NCI-H1930 (cell line): Measurements from ENCODE around the gene PCNX1.
"Not testable (repeated sequence)": the region's sequence is repeated elsewhere in the genome, so short reads cannot be mapped to it uniquely, and the experiment has no call there.

Source experiments
- DNase-seq, 2 experiments: peaks; one replicate each; lab custom pipeline; 2025; lab: John Stamatoyannopoulos, UW

Gene PCNX1

GRCh38 chr14:71019917-71020316 is 112.7 kb downstream of the PCNX1 start:
- DNase-seq = not testable (repeated sequence)

GRCh38 chr14:71021347-71022011 is 114.2 kb downstream of the PCNX1 start:
- DNase-seq = no peak

- DNase-seq = no peak
These were observed 115.0 kb downstream of the PCNX1 start for GRCh38 chr14:71022012-71022869.

- DNase-seq = no peak
These were observed 115.7 kb downstream of the PCNX1 start for GRCh38 chr14:71022939-71023338.

GRCh38 chr14:71029236-71029781 is 122.0 kb downstream of the PCNX1 start:
- DNase-seq = no peak

- DNase-seq = no peak
These were observed 123.7 kb downstream of the PCNX1 start for GRCh38 chr14:71031000-71031399.

- no peak for DNase-seq
These were observed 129.2 kb downstream of the PCNX1 start for GRCh38 chr14:71036433-71036832.

GRCh38 chr14:71048393-71048792 is 141.1 kb downstream of the PCNX1 start:
- DNase-seq = no peak

- no peak for DNase-seq
These were observed 142.3 kb downstream of the PCNX1 start for GRCh38 chr14:71049435-71050133.

GRCh38 chr14:71050227-71050823 is 143.1 kb downstream of the PCNX1 start:
- no peak for DNase-seq

- DNase-seq = no peak
These were observed 147.4 kb downstream of the PCNX1 start for GRCh38 chr14:71054706-71055105.

- DNase-seq = no peak
These were observed 148.9 kb downstream of the PCNX1 start for GRCh38 chr14:71056168-71056567.

GRCh38 chr14:71060274-71060673 is 153.0 kb downstream of the PCNX1 start:
- DNase-seq = no peak

- DNase-seq = no peak
These were observed 153.7 kb downstream of the PCNX1 start for GRCh38 chr14:71060825-71061455.

GRCh38 chr14:71061458-71061857 is 154.2 kb downstream of the PCNX1 start:
- DNase-seq = no peak

GRCh38 chr14:71062581-71063303 is 155.5 kb downstream of the PCNX1 start:
- DNase-seq = no peak

GRCh38 chr14:71063351-71063750 is 156.1 kb downstream of the PCNX1 start:
- DNase-seq = no peak

GRCh38 chr14:71064747-71065146 is 157.5 kb downstream of the PCNX1 start:
- DNase-seq = not testable (repeated sequence)

GRCh38 chr14:71070169-71070568 is 162.9 kb downstream of the PCNX1 start:
- DNase-seq = no peak

- DNase-seq = no peak
These were observed 163.8 kb downstream of the PCNX1 start for GRCh38 chr14:71071042-71071441.
